ENCODE results near the gene CDH4. TPM values are rescaled to one million over a fixed set of nuclear protein-coding genes. Genes with fewer than 3 reads are reported as not detected.

CDH4 gene
- total and polyA plus RNA-seq, 2 of the 8 experiments (the other 6 are each of a cell fraction or from before 2014, with no cell fraction given), result 4.3 to 7.9 TPM

DNA sequence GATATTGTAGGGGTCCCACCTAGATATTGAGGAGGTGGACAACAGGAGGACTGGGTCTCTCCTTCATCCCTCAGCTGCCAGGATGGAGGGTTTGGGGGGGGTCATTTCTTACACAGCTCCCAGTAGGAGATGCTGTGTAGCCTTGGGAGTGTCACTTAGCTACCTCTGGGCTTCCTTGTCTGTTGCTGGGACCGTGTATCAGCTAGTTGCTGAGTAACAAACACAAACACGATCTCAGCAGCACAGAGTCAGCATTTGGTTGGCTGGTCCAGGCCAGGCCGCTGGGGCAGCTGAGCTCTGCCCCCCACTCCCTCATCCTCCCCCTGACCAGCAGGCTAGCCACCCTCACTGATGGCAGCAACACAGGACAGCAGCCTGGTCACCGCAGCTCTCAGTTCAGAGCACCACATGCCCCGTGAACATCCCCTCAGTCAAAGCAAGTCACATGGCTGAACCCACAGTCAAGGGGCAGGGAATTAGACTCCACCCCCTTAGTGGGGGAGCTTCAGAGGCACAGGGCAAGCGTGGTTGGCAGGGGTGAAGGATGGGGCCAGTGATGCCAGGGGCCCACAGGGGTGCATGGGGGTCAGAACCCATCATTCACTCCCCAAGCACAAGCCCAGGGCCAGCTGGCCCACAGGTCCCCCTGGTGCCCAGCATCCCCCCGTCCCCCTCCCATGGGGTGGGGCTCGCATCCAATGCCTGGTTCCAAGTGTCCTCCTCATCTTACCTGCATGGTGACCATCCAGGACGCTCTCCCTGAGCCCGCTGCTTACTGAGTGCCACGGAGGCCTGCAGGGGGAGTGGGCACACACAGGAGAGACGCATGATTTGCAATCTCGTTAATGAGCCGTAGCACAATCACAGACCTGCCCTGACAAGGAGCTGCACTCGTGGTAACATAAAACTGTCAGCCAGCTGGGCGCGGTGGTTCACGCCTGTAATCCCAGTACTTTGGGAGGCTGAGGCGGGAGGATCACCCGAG lies 701.3 kb downstream of the CDH4 start:
- H3K9ac ChIP-seq (replicated peaks in 1 of 4; ENCODE audit: extremely low read depth in 1 of 4, low read depth in 3 of 4, low read length in 3 of 4), result no peak overlapping the region
- no peak for FAIRE-seq
- H2AFZ ChIP-seq (ENCODE audit: low read length), result no peak overlapping the region
- 88% methylated on average over 19 of the region's 20 CpGs; no CpG with 5 or more reads in 1 of the 2 experiments for WGBS, 2 experiments (ENCODE audit: extremely low coverage in 1 of 2, insufficient coverage in 1 of 2, insufficient read length in 1 of 2, insufficient replicate concordance in 2 of 2, low coverage in 1 of 2, low lambda C conversion rate in 2 of 2, missing lambda C conversion rate in 1 of 2)
- H4K5ac ChIP-seq (ENCODE audit: insufficient read length, low read depth, low read length), result no peak overlapping the region
- H4K91ac ChIP-seq (replicated peaks; ENCODE audit: insufficient read length, low read length), result no peak overlapping the region
- no peak overlapping the region for H3K4me3 ChIP-seq (ENCODE audit: extremely low read depth in 1 of 4, insufficient read depth in 2 of 4, low read depth in 3 of 4, low read length in 4 of 4)
- ChIA-PET CTCF (ENCODE audit: partially characterized antibody) (interaction anchor here (0.5 to 1.3 kb wide), 11 partner anchors 14 to 1678 kb away, joined by 3 to 4 read pairs (median 3); no protein-coding TSS in a partner anchor), POLR2A (ENCODE audit: partially characterized antibody) (interaction anchor here (1.8 kb wide), 1 partner anchor 113 kb away, joined by 5 read pairs; no protein-coding TSS in a partner anchor)
- no peak for TF ChIP-seq TEAD4 (IDR thresholded peaks at IDR 0.05; ENCODE audit: low read depth, low read length)
- TF ChIP-seq CTCF (IDR thresholded peaks at IDR 0.05; ENCODE audit: control extremely low read depth in 1 of 3, insufficient read depth in 1 of 3, low read depth in 1 of 3, low read length in 3 of 3), result peak in 1 of 3 experiments; percentile 17; a peak in 1 of 4 replicates
- no peak for TF ChIP-seq KDM4A (IDR thresholded peaks at IDR 0.05; ENCODE audit: low read depth, low read length, severe bottlenecking)
- no peak overlapping the region for H2AK5ac ChIP-seq (ENCODE audit: low read depth, low read length)
- H3K79me1 ChIP-seq (ENCODE audit: low read depth, low read length), result no peaks in the 10 kb centered on the region; the same call in 1 of the 2 replicates
- H3K4ac ChIP-seq (replicated peaks; ENCODE audit: insufficient read length, low read depth, low read length), result peak overlapping the region; percentile 85
- no peak overlapping the region for H3K23ac ChIP-seq (ENCODE audit: insufficient read length)
- peaks cover 5 to 33% (median 15%) of the 10 kb centered on the region in 4 experiments for H3K4me1 ChIP-seq (replicated peaks in 1 of 4; ENCODE audit: control insufficient read depth in 3 of 4, insufficient read depth in 4 of 4, low read length in 3 of 4)
- H3K18ac ChIP-seq (ENCODE audit: extremely low read depth, low read length), result no peak overlapping the region
- no peaks in the 10 kb centered on the region; a peak in 1 of 7 replicates for H3K27me3 ChIP-seq (replicated peaks in 1 of 4; ENCODE audit: control insufficient read depth in 3 of 4, extremely low read depth in 1 of 4, insufficient read depth in 3 of 4, low read length in 3 of 4)
- no peaks in the 10 kb centered on the region for H3K36me3 ChIP-seq (ENCODE audit: control insufficient read depth in 2 of 4, insufficient read depth in 4 of 4, low read length in 3 of 4)
- H2BK20ac ChIP-seq (ENCODE audit: low read length), result no peak overlapping the region
- H2BK5ac ChIP-seq (ENCODE audit: low read depth, low read length), result no peak overlapping the region; the same call in 1 of the 2 replicates
- 0 out of 2 replicates have a peak overlapping the region, but pooled peaks have one; percentile 46 for H2BK15ac ChIP-seq (ENCODE audit: low read length)
- no peak overlapping the region for H3K14ac ChIP-seq (ENCODE audit: insufficient read length)
- peak in 1 of 2 experiments; percentile 41 for DNase-seq (ENCODE audit: low read depth in 1 of 2, low spot score in 2 of 2)
- no peak overlapping the region for H3K4me2 ChIP-seq (ENCODE audit: insufficient read depth in 1 of 2, low read depth in 2 of 2, low read length in 2 of 2)
- no peak overlapping the region for H3K27ac ChIP-seq (ENCODE audit: low read depth, low read length)
- H2BK12ac ChIP-seq (ENCODE audit: low read depth, low read length), result no peak overlapping the region
- no peak overlapping the region; the same call in 1 of the 2 replicates for H4K8ac ChIP-seq (ENCODE audit: extremely low read depth, insufficient read depth, low read length)
- H3K79me2 ChIP-seq (ENCODE audit: control insufficient read depth in 1 of 2, insufficient read depth in 2 of 2, low read length in 2 of 2), result no peaks in the 10 kb centered on the region
- no peaks in the 10 kb centered on the region for H3K23me2 ChIP-seq (ENCODE audit: low read depth, low read length)
- no peak overlapping the region for H3K56ac ChIP-seq (replicated peaks; ENCODE audit: insufficient read length, low read depth, low read length)
- no peaks in the 10 kb centered on the region for H3K9me3 ChIP-seq (ENCODE audit: insufficient read depth in 2 of 2, low read depth in 1 of 2, low read length in 1 of 2)
- H4K20me1 ChIP-seq (replicated peaks in 1 of 2; ENCODE audit: control insufficient read depth in 1 of 2, insufficient read depth in 2 of 2, low read length in 2 of 2), result peaks cover 2% of the 10 kb centered on the region in 2 experiments
- no peak overlapping the region for H2BK120ac ChIP-seq (replicated peaks; ENCODE audit: low read depth, low read length)

Measured in H1 (cell line).